ENCODE data around the gene RAP1GAP2.
"Not testable (repeated sequence)": the region's sequence is repeated elsewhere in the genome, so short reads cannot be mapped to it uniquely, and the experiment has no call there.

The RAP1GAP2 gene

GRCh38 chr17:2983255-2983654, 187.0 kb downstream of the RAP1GAP2 start:
- no peak for TF ChIP-seq CTCF (IDR thresholded peaks at IDR 0.05)

GRCh38 chr17:2985318-2985717, 189.1 kb downstream of the RAP1GAP2 start:
- no peak for TF ChIP-seq CTCF (IDR thresholded peaks at IDR 0.05)
- no peak for DNase-seq (ENCODE audit: low spot score)
- no peak overlapping the region for H3K4me3 ChIP-seq
- no peak overlapping the region for H3K27ac ChIP-seq

More at GRCh38 chr17:2983255-2983654, 187.0 kb downstream of the RAP1GAP2 start:
- H3K4me3 ChIP-seq, result no peak overlapping the region
- DNase-seq (ENCODE audit: low spot score), result no peak
- H3K27ac ChIP-seq, result peak overlapping the region in 1 of 2 donors; percentile 38

- Histone ChIP-seq H3K27ac (no peak overlapping the region), H3K4me3 (no peak overlapping the region)
- TF ChIP-seq CTCF (IDR thresholded peaks at IDR 0.05), result no peak
- no peak for DNase-seq (ENCODE audit: low spot score)
Measured at GRCh38 chr17:2986925-2987324, 190.7 kb downstream of the RAP1GAP2 start.

GRCh38 chr17:2989396-2989795, 193.2 kb downstream of the RAP1GAP2 start:
- peak; percentile 3 for DNase-seq (ENCODE audit: low spot score)
- not testable (repeated sequence) for H3K4me3 ChIP-seq, H3K27ac ChIP-seq

GRCh38 chr17:2989855-2990254, 193.6 kb downstream of the RAP1GAP2 start:
- no peak for DNase-seq (ENCODE audit: low spot score)
- H3K4me3 ChIP-seq, result no peak overlapping the region
- no peak for TF ChIP-seq CTCF (IDR thresholded peaks at IDR 0.05)
- H3K27ac ChIP-seq, result no peak overlapping the region

GRCh38 chr17:2990396-2990795, 194.2 kb downstream of the RAP1GAP2 start:
- Histone ChIP-seq H3K27ac (no peak overlapping the region), H3K4me3 (no peak overlapping the region)
- TF ChIP-seq CTCF (IDR thresholded peaks at IDR 0.05), result no peak
- no peak for DNase-seq (ENCODE audit: low spot score)

GRCh38 chr17:2991396-2992180, 195.3 kb downstream of the RAP1GAP2 start:
- not testable (repeated sequence) for H3K4me3 ChIP-seq; DNase-seq (ENCODE audit: low spot score); H3K27ac ChIP-seq

GRCh38 chr17:2994441-2994840, 198.2 kb downstream of the RAP1GAP2 start:
- no peak overlapping the region for H3K27ac ChIP-seq
- no peak overlapping the region for H3K4me3 ChIP-seq
- TF ChIP-seq CTCF (IDR thresholded peaks at IDR 0.05), result no peak
- peak; percentile 53 for DNase-seq (ENCODE audit: low spot score)

Data from coronary artery (tissue), 2 donors.